ENCODE measurements around the gene SOS1. TPM values are rescaled to one million over a fixed set of nuclear protein-coding genes. Genes with fewer than 3 reads are reported as not detected.

Gene SOS1
- total RNA-seq, 2 experiments from 2014 or later, result 16.8 to 17.1 TPM

DNA sequence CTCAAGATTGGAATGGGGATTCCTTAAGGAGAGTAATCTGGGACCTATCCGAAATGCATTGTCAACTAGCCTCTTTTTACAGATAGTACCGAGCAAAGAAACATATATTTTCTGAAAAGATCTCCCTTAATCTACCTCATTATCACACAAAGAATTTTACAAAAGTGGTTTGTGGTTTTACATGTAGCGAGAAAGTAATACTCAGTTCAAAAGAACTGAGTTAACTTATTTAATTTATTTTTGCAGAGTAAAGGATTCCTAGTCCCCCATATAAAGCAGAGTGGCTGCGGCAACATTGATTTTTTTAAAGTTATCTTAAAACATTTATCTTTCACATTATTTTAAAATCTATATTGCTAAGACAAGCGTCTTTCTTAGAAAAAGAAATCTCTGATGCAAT lies 15.9 kb upstream of the SOS1 start:
- DNase-seq, result no peak
- intact Hi-C loops (cut with micrococcal nuclease), result no loop called here
- CTCF ChIA-PET, result interaction anchor here (0.8 kb wide), 1 partner anchor 93 kb away, joined by 4 read pairs; no protein-coding TSS in a partner anchor
- Mint-ChIP-seq H3K36me3 (ENCODE audit: low read depth) (no peaks in the 10 kb centered on the region), H3K9me3 (no peaks in the 10 kb centered on the region), H3K27me3 (ENCODE audit: low read depth) (no peaks in the 10 kb centered on the region), H3K4me3 (no peak overlapping the region), H3K4me1 (ENCODE audit: low read depth) (peaks cover 30% of the 10 kb centered on the region), H3K27ac (no peak overlapping the region)

DNA sequence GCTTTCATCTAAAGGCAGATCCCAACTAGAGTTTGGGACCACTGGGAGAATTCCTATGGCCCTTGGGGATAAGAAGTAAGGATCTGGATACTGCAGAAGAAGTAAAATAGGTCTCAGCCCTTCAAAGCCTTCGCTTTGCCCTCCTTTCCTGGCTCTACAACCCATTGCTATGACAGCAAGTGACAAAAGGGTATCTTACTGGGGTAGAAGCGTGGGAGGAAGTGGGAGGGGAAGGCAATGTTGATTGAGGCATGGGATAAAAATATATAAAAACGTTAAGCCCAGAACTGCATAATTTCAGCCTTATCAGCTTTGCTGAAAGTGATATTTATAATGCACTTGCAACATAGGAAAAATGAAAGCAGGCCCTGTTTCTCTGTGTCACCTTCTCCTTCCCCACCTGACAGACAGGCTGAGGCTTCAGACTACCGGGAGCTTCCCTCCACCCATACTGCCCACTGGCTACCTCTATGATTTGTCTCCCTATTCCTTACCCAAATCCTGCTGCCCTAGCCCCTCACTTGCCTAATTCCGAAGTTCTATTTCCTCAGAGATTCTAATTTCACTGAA lies 14.9 kb upstream of the SOS1 start:
- CTCF ChIA-PET, result no interaction called here
- Mint-ChIP-seq H3K36me3 (ENCODE audit: low read depth) (no peaks in the 10 kb centered on the region), H3K9me3 (no peaks in the 10 kb centered on the region), H3K4me3 (no peak overlapping the region), H3K4me1 (ENCODE audit: low read depth) (peaks cover 30% of the 10 kb centered on the region), H3K27me3 (ENCODE audit: low read depth) (no peaks in the 10 kb centered on the region), H3K27ac (no peak overlapping the region)
- no peak for DNase-seq
- intact Hi-C loops (cut with micrococcal nuclease), result no loop called here

DNA sequence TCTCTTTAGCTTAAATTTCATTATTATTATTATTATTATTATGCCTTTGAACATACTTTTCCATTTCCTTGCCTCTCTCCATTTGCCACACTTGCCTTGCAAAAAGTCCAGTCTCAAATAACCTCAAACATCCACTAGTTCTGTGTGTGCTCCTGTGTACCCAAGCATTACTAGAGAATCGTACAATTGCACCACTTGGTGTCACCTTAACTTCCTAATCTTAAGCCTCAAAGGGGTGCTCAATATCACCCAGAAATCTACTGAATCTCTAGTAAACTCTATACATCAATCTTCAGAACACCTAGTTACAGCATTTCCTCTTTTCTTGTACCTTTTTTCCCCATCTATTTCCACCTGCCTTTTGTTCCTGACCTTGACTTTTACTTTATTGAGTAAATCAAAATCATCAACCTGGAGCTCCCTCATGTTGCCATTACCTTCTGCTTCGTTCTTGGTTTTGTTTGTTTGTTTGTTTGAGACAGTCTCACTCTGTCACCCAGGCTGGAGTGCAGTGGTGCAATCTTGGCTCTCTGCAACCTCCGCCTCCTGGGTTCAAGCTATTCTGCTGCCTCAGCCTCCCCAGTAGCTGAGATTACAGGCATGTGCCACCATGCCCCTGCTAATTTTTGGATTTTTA lies 12.5 kb upstream of the SOS1 start:
- intact Hi-C loops (cut with micrococcal nuclease), result no loop called here
- CTCF ChIA-PET, result interaction anchor here (1.1 to 1.2 kb wide), 2 partner anchors 13 to 96 kb away, joined by 3 to 4 read pairs; partner anchors contain the start of gene SOS1
- Mint-ChIP-seq H3K36me3 (ENCODE audit: low read depth) (no peaks in the 10 kb centered on the region), H3K4me3 (no peak overlapping the region), H3K9me3 (no peaks in the 10 kb centered on the region), H3K4me1 (ENCODE audit: low read depth) (peaks cover 36% of the 10 kb centered on the region), H3K27me3 (ENCODE audit: low read depth) (no peaks in the 10 kb centered on the region), H3K27ac (no peak overlapping the region)
- no peak for DNase-seq

DNA sequence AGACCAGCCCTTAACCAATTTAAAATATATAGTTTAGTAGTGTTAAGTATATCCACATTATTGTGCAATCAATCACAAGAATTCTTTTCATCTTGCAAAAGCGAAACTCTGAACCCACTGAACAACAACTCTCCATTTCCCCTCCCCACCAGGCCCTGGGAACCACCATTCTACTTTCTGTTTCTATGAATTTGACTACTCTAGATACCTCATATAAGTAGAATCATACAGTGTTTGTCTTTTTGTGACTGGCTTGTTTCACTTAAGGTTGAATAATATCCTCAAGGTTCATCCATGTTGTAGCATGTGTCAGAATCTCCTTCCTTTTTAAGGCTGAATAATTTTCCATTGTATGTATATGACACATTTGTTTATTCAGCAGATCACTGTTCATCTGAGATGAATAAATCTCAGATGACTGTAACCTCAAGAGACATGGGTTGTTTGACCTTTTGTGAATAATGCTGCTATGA lies 8.1 kb upstream of the SOS1 start:
- H3K4me3 Mint-ChIP-seq, result no peak overlapping the region
- CTCF ChIA-PET, result interaction anchor here (1.0 to 1.5 kb wide), 2 partner anchors 89 to 100 kb away, joined by 4 to 9 read pairs; no protein-coding TSS in a partner anchor
- no peaks in the 10 kb centered on the region for H3K36me3 Mint-ChIP-seq (ENCODE audit: low read depth)
- H3K4me1 Mint-ChIP-seq (ENCODE audit: low read depth), result peaks cover 40% of the 10 kb centered on the region
- intact Hi-C loops (cut with micrococcal nuclease), result loop anchor here (1.0 to 10.0 kb wide), 16 partner anchors 29 to 1750 kb away; partner anchors contain the start of gene SRSF7
- H3K27ac Mint-ChIP-seq, result peak overlapping the region; percentile 79
- no peaks in the 10 kb centered on the region for H3K27me3 Mint-ChIP-seq (ENCODE audit: low read depth)
- no peaks in the 10 kb centered on the region for H3K9me3 Mint-ChIP-seq
- peak; percentile 88 for DNase-seq

DNA sequence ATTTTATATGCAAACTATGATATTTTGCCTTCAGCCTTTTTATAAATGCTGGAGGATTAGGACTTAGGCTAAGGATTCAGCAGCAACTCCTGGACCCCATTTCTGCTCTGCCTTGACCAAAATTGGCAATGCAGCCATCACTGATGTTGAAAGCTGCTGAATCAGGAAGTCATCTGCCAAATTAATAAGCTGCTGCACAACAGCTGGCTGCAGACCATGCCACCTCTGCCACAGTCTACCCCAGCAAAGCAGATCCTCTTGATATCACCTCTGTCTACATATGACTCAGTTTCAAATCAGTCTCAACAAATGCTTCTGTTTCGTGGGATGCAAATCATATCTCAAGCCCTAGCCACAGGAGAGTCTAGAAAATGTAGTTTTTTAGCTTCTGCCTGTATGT lies 7.1 kb upstream of the SOS1 start:
- H3K27ac Mint-ChIP-seq, result no peak overlapping the region
- H3K4me3 Mint-ChIP-seq, result no peak overlapping the region
- peak; percentile 65 for DNase-seq
- peaks cover 42% of the 10 kb centered on the region for H3K4me1 Mint-ChIP-seq (ENCODE audit: low read depth)
- H3K36me3 Mint-ChIP-seq (ENCODE audit: low read depth), result no peaks in the 10 kb centered on the region
- H3K27me3 Mint-ChIP-seq (ENCODE audit: low read depth), result no peaks in the 10 kb centered on the region
- intact Hi-C loops (cut with micrococcal nuclease), result loop anchor here (2.0 to 10.0 kb wide), 6 partner anchors 311 to 1749 kb away; partner anchors contain the start of gene SRSF7
- no peaks in the 10 kb centered on the region for H3K9me3 Mint-ChIP-seq
- CTCF ChIA-PET, result interaction anchor here (0.6 to 1.5 kb wide), 5 partner anchors 10 to 101 kb away, joined by 3 to 9 read pairs (median 4); no protein-coding TSS in a partner anchor

DNA sequence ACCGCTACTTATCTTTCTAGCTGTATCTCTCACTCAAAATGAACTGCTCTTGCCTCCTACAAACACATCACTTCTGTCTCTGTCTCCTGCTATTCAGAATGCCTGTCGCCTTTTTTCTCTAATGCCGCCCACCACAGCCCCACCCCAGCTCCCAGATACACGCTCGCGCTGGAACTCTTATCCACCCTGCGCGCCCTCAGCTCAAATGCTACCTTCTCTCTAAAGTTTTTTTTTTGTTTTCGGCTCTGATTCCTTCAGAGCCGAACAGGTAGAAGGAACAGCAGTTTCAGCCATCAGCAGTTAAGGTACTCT lies 3.9 kb upstream of the SOS1 start:
- Mint-ChIP-seq H3K36me3 (ENCODE audit: low read depth) (no peaks in the 10 kb centered on the region), H3K4me3 (peak overlapping the region; percentile 88), H3K4me1 (ENCODE audit: low read depth) (peaks cover 44% of the 10 kb centered on the region), H3K27ac (peak overlapping the region; percentile 97), H3K27me3 (ENCODE audit: low read depth) (no peaks in the 10 kb centered on the region), H3K9me3 (no peaks in the 10 kb centered on the region)
- intact Hi-C loops (cut with micrococcal nuclease), result loop anchor here (1.0 to 10.0 kb wide), 14 partner anchors 24 to 1252 kb away; partner anchors contain the start of genes ATL2, DHX57, GEMIN6 and HNRNPLL
- CTCF ChIA-PET, result interaction anchor here (0.6 to 2.3 kb wide), 11 partner anchors 16 to 177 kb away, joined by 3 to 14 read pairs (median 5); no protein-coding TSS in a partner anchor
- DNase-seq, result peak; percentile 36

DNA sequence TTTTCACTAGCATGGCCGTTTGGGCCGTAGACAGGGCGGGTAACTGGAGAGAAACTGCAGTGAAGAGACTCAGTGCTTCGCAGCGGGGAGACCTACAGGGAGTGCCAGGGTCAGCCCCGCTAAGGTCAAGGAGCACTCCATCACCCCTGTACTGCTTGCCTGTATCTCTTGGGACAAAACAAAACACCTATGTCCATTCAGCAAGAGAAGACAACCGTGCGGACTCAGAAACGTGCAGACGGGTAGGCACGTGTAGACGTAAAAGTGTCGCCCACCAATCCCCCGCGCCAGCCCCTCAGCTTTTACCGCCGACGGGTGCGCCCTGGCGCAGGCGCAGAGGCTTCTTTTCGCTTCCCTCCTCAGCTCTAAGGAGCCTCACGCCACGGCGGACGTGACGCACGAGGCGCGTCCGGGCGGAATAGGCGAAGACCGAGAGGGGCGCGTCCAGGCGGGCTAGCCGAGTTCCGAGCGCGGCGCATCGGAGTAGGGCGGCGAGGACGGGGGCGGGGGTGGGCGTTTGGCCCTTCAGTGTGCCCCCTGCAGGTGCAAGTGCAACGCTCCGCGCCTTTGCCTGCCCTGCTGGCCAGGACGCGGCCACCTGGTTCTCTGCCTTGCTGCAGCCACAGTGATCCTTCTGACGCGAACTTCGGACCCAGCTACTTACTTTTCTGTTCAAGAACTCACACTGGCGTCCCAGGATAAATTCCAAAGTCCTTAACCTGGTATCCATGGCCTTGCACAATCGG lies 3.3 kb upstream of the SOS1 start:
- CTCF ChIA-PET, result interaction anchor here (0.6 to 2.3 kb wide), 11 partner anchors 15 to 176 kb away, joined by 3 to 14 read pairs (median 5); no protein-coding TSS in a partner anchor
- H3K36me3 Mint-ChIP-seq (ENCODE audit: low read depth), result peaks cover 1% of the 10 kb centered on the region
- peak overlapping the region; percentile 88 for H3K4me3 Mint-ChIP-seq
- intact Hi-C loops (cut with micrococcal nuclease), result loop anchor here (1.0 to 10.0 kb wide), 12 partner anchors 24 to 747 kb away; partner anchors contain the start of genes ATL2, DHX57, GEMIN6 and HNRNPLL
- DNase-seq, result peak; percentile 96
- H3K27me3 Mint-ChIP-seq (ENCODE audit: low read depth), result no peaks in the 10 kb centered on the region
- no peaks in the 10 kb centered on the region for H3K9me3 Mint-ChIP-seq
- peak overlapping the region; percentile 97 for H3K27ac Mint-ChIP-seq
- H3K4me1 Mint-ChIP-seq (ENCODE audit: low read depth), result peaks cover 39% of the 10 kb centered on the region

DNA sequence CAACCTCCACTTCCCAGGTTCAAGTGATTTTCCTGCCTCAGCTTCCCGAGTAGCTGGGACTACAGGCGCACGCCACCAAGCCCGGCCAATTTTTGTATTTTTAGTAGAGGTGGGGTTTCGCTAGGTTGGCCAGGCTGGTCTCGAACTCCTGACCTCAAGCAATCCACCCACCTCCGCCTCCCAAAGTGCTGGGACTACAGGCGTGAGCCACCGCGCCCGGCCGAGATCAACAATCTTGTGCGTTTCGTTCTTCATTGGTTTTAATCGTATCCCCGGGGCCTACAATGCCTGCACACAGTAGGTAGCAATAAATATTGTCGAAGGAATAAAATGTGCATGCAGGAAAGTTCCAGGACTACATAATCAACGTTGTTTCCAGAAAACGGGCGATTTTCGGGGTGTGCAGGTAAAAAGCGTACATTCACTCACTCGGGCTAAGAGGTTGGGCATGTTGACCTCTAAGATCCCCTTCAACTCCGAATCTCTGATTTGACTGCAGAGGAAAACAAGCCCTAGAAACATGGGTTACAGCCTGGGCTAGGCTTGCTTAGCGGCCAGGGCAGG lies 2.7 kb upstream of the SOS1 start:
- no peak for DNase-seq
- H3K36me3 Mint-ChIP-seq (ENCODE audit: low read depth), result peaks cover 1% of the 10 kb centered on the region
- CTCF ChIA-PET, result interaction anchor here (1.1 to 2.3 kb wide), 5 partner anchors 14 to 106 kb away, joined by 3 to 14 read pairs (median 6); no protein-coding TSS in a partner anchor
- peak overlapping the region; percentile 97 for H3K27ac Mint-ChIP-seq
- no peaks in the 10 kb centered on the region for H3K27me3 Mint-ChIP-seq (ENCODE audit: low read depth)
- H3K4me1 Mint-ChIP-seq (ENCODE audit: low read depth), result peaks cover 41% of the 10 kb centered on the region
- intact Hi-C loops (cut with micrococcal nuclease), result loop anchor here (5.0 to 10.0 kb wide), 5 partner anchors 246 to 654 kb away; partner anchors contain the start of genes DHX57, HNRNPLL, MORN2 and THUMPD2
- peak overlapping the region; percentile 88 for H3K4me3 Mint-ChIP-seq
- no peaks in the 10 kb centered on the region for H3K9me3 Mint-ChIP-seq

DNA sequence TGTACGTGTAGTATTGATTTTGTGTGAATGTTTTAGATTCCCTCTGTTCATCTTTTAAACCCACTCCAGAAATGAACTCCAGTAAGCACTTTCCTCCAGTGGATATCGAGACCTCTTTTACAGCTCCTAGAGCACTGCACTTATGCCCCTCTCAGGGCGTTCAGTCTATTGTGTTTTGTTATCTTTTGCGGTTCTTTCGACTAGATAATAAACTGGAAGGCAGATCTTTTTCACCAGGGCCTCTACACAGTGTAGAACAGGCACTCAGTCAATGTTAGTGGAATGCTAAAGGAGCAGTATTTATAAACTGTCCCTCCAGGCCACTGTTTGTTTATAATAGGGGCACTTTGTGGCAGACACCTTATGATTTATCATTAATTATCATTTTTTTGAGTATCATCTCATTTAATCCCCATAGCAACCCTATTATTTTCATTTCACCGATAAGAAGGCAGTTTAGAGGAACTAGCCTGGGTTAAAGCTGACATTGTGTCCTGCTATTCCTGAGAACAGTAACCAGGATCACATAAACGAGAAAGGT lies 742 bp upstream of the SOS1 start:
- Mint-ChIP-seq H3K4me3 (peak overlapping the region; percentile 84), H3K9me3 (no peaks in the 10 kb centered on the region), H3K27ac (peak overlapping the region; percentile 93), H3K4me1 (ENCODE audit: low read depth) (peaks cover 43% of the 10 kb centered on the region), H3K27me3 (ENCODE audit: low read depth) (no peaks in the 10 kb centered on the region), H3K36me3 (ENCODE audit: low read depth) (peaks cover 1% of the 10 kb centered on the region)
- no peak for DNase-seq
- intact Hi-C loops (cut with micrococcal nuclease), result loop anchor here (1.0 to 10.0 kb wide), 7 partner anchors 62 to 656 kb away; partner anchors contain the start of genes DHX57, HNRNPLL, MORN2 and THUMPD2
- CTCF ChIA-PET, result interaction anchor here (1.1 to 4.3 kb wide), 3 partner anchors 63 to 174 kb away, joined by 3 to 53 read pairs (median 5); no protein-coding TSS in a partner anchor

DNA sequence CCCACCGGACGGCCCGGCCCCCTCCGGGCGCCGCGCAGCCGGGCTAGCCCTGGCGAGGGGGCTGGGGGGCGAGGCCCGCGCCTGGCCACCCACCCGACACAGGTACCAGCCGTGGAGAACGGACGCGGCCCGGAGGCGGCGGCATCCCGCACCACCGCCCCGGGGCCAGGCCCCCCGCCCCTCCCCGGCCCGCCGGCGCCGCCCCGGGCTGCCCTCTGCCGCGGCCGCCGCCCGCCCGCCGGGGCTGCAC lies 405 bp downstream of the SOS1 start:
- no peak for DNase-seq
- CTCF ChIA-PET, result interaction anchor here (0.6 to 4.3 kb wide), 9 partner anchors 12 to 173 kb away, joined by 3 to 53 read pairs (median 3); no protein-coding TSS in a partner anchor
- intact Hi-C loops (cut with micrococcal nuclease), result loop anchor here (5.0 to 10.0 kb wide), 5 partner anchors 243 to 657 kb away; partner anchors contain the start of genes DHX57, HNRNPLL, MORN2 and THUMPD2
- Mint-ChIP-seq H3K27me3 (ENCODE audit: low read depth) (no peaks in the 10 kb centered on the region), H3K27ac (no peak overlapping the region), H3K9me3 (no peaks in the 10 kb centered on the region), H3K36me3 (ENCODE audit: low read depth) (peaks cover 9% of the 10 kb centered on the region), H3K4me1 (ENCODE audit: low read depth) (peaks cover 50% of the 10 kb centered on the region), H3K4me3 (peak overlapping the region; percentile 80)

DNA sequence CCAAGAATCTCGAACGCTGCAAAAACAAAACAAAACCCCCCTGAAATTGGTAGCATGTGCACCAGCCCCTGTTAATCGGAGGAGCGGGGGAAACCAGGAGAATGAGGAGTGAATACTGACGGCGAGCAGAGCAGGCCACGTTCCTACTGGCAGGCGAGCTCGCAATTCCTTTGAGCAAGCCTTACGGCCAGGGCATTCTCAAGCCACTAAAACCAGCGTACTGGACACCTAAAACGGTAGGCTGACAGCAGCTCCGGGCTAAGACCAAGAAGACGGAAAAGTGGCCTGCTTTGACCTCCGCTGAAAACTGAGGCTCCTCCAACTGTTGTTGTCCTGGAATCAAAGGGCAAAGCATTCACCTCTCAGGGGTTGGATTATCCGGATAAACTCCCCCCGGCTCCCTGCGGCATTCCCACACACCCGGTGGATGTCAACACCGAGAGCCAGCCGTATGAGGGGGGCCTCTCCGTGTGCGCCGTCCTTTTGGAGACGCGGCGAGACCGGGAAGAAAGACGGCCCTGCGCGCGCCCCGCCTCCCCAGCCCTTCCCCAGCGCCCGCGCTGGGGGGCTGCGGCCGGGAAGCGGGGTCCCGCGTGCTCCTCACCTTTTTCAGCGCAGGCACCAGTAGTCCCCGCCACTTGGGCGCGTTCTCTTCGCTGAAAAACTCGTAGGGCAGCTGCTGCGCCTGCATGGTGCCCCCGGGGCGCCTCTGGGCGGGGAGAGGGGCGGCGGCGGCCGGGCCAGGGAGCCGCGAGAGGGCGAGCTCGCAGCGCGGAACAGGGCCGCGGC lies 925 bp downstream of the SOS1 start:
- Mint-ChIP-seq H3K27me3 (ENCODE audit: low read depth) (no peaks in the 10 kb centered on the region), H3K4me1 (ENCODE audit: low read depth) (peaks cover 47% of the 10 kb centered on the region), H3K27ac (peak overlapping the region; percentile 80), H3K4me3 (peak overlapping the region; percentile 80), H3K9me3 (no peaks in the 10 kb centered on the region), H3K36me3 (ENCODE audit: low read depth) (peaks cover 9% of the 10 kb centered on the region)
- DNase-seq, result peak; percentile 65
- CTCF ChIA-PET, result interaction anchor here (0.6 to 4.3 kb wide), 14 partner anchors 11 to 172 kb away, joined by 3 to 53 read pairs (median 4); no protein-coding TSS in a partner anchor
- intact Hi-C loops (cut with micrococcal nuclease), result loop anchor here (2.0 to 10.0 kb wide), 7 partner anchors 51 to 657 kb away; partner anchors contain the start of genes DHX57, HNRNPLL, MORN2 and THUMPD2

Data from activated naive CD4-positive, alpha-beta T cell treated with anti-CD3 and anti-CD28 coated beads for 36 hours (primary cell).